HCT116 (cell line): ENCODE results near the gene OR2B6. TPM values are rescaled to one million over a fixed set of nuclear protein-coding genes. Genes with fewer than 3 reads are reported as not detected.

Experiments used
- ATAC-seq: fragments of 200-7000 bp; cut with Tn5 transposase; 2 replicates; pipeline ENCODE4 v1.9.1; 2020; ENCODE audit warnings: mild to moderate bottlenecking, moderate library complexity
- BruUV-seq: library from RNA; stranded (reverse); fragments of 400-500 nt; replicated peaks from 2 replicates; lab custom pipeline; 2021; lab: Mats Ljungman, UMichigan
- CTCF ChIA-PET: fragments of 300-600 bp; sonication (Branson Sonifier 250); formaldehyde crosslinking; loops from one replicate; lab custom pipeline; 2021; ENCODE audit warnings: antibody characterized with exemption; lab: Charles Lee
- POLR2A ChIA-PET: fragments of 300-600, 350-600 bp; sonication (Branson Sonifier 250); formaldehyde crosslinking; loops from one replicate; lab custom pipeline; 2021; ENCODE audit warnings: antibody characterized with exemption; lab: Charles Lee
- RAD21 ChIA-PET, 2 experiments: fragments of 300-600 bp; sonication (Branson Sonifier 250); formaldehyde crosslinking; loops; one replicate each; lab custom pipeline; 2023; ENCODE audit warnings: low total read pairs in 2 of 2; ENCODE audit not compliant: uncharacterized antibody in 2 of 2, unreplicated experiment in 2 of 2, low non-redundant PET in 1 of 2; lab: Charles Lee
- DNase-seq: peaks from one replicate; pipeline ENCODE4 v3.0.0-alpha.2; 2010; ENCODE audit warnings: low read depth, low spot score
- H2AFZ ChIP-seq: fragments of 200-600 bp; shearing (Covaris generic), sonication (generic); 2 replicates; pipeline ENCODE4 v1.6.1; 2017; ENCODE audit warnings: low read depth, mixed run types, mixed read lengths, antibody characterized with exemption, low read length; ENCODE audit not compliant: poor library complexity, severe bottlenecking
- H3K27ac ChIP-seq: 2 replicates; pipeline ENCODE4 v1.5.1; 2012; ENCODE audit warnings: low read depth, low read length
- H3K27me3 ChIP-seq: fragments of 200-600 bp; sonication (generic); 2 replicates; pipeline ENCODE4 v1.6.1; 2016; ENCODE audit warnings: mixed run types, low read length, mixed read lengths; ENCODE audit not compliant: insufficient read depth
- H3K36me3 ChIP-seq, 2 experiments: fragments of 200-500 bp in 1 of 2; fragments of 200-600 bp in 1 of 2; sonication (Bioruptor generic) in 1 of 2; sonication (generic) in 1 of 2; 2 replicates each; pipeline versions ENCODE4 v1.5.1 to v1.6.1; 2014 to 2016; ENCODE audit warnings: low read length in 2 of 2, inconsistent platforms in 1 of 2, mixed read lengths in 1 of 2, mixed run types in 1 of 2; ENCODE audit not compliant: insufficient read depth in 2 of 2, control insufficient read depth in 1 of 2
- H3K4me1 ChIP-seq, 2 experiments: fragments of 200-600 bp in 1 of 2; sonication (generic) in 1 of 2; 2 replicates each; pipeline versions ENCODE4 v1.5.1 to v1.6.1; 2012 to 2017; ENCODE audit warnings: low read length in 2 of 2, inconsistent platforms in 1 of 2, mild to moderate bottlenecking in 1 of 2, mixed read lengths in 1 of 2, mixed run types in 1 of 2, moderate library complexity in 1 of 2; ENCODE audit not compliant: insufficient read depth in 2 of 2, control insufficient read depth in 1 of 2
- H3K4me2 ChIP-seq: fragments of 200-600 bp; sonication (generic); 2 replicates; pipeline ENCODE4 v1.6.1; 2017; ENCODE audit warnings: mixed run types, low read length, mixed read lengths
- H3K4me3 ChIP-seq, 2 experiments: fragments of 200-600 bp in 1 of 2; sonication (generic) in 1 of 2; replicated peaks in 1 of 2; 2 replicates each; pipeline ENCODE4 v1.5.1; 2011 to 2016; ENCODE audit warnings: low read length in 2 of 2, control low read depth in 1 of 2, low read depth in 1 of 2, mild to moderate bottlenecking in 1 of 2, mixed read lengths in 1 of 2, mixed run types in 1 of 2
- H3K79me2 ChIP-seq: fragments of 200-600 bp; sonication (generic); 2 replicates; pipeline ENCODE4 v1.6.1; 2017; ENCODE audit warnings: mild to moderate bottlenecking, mixed run types, low read length, moderate library complexity, mixed read lengths; ENCODE audit not compliant: insufficient read depth
- H3K9ac ChIP-seq: fragments of 200-600 bp; sonication (generic); 2 replicates; pipeline ENCODE4 v1.6.1; 2016; ENCODE audit warnings: low read length, mixed read lengths
- H3K9me2 ChIP-seq: fragments of 200-600 bp; sonication (generic), shearing (Covaris generic); 2 replicates; pipeline ENCODE4 v1.6.1; 2017; ENCODE audit warnings: mixed run types, mild to moderate bottlenecking, moderate library complexity; ENCODE audit not compliant: insufficient read depth
- H3K9me3 ChIP-seq, 2 experiments: fragments of 200-500 bp in 1 of 2; fragments of 200-600 bp in 1 of 2; sonication (Bioruptor generic) in 1 of 2; sonication (generic) in 1 of 2; 2 replicates each; pipeline ENCODE4 v1.6.1; 2014 to 2017; ENCODE audit warnings: low read length in 2 of 2, mixed read lengths in 2 of 2, inconsistent platforms in 1 of 2, low read depth in 1 of 2, mild to moderate bottlenecking in 1 of 2, mixed run types in 1 of 2, moderate library complexity in 1 of 2; ENCODE audit not compliant: control insufficient read depth in 1 of 2, insufficient read depth in 1 of 2
- H4K20me1 ChIP-seq: fragments of 200-600 bp; sonication (generic), shearing (Covaris generic); 2 replicates; pipeline ENCODE4 v1.6.1; 2017; ENCODE audit warnings: mixed run types, mild to moderate bottlenecking, moderate library complexity; ENCODE audit not compliant: insufficient read depth
- CEBPB ChIP-seq: IDR thresholded peaks from 2 replicates; pipeline ENCODE4 v1.6.1; 2012; ENCODE audit warnings: low read depth
- EGR1 ChIP-seq: IDR thresholded peaks from 2 replicates; pipeline ENCODE4 v1.6.1; 2012; ENCODE audit warnings: low read depth
- RAD21 ChIP-seq: IDR thresholded peaks from 2 replicates; pipeline ENCODE4 v1.6.1; 2012; ENCODE audit warnings: low read depth, mild to moderate bottlenecking
- SIN3A ChIP-seq: IDR thresholded peaks from 2 replicates; pipeline ENCODE4 v1.6.1; 2012; ENCODE audit warnings: low read depth
- SRF ChIP-seq: IDR thresholded peaks from 2 replicates; pipeline ENCODE4 v1.6.1; 2012; ENCODE audit warnings: low read depth
- intact Hi-C: fragments of 100-400 bp; cut with micrococcal nuclease; formaldehyde crosslinking; loops from 2 replicates; pipeline ENCODE4 v1.10.0; 2022
- total RNA-seq: library from RNA; stranded (reverse); gene quantifications from one replicate; pipeline ENCODE4 v1.2.1, GENCODE V29; 2021; ENCODE audit not compliant: unreplicated experiment
- TF ChIP-seq, protein P1 (sequence below): IDR thresholded peaks from 2 replicates; pipeline ENCODE4 v1.6.1; 2012
- TF ChIP-seq, protein P2 (sequence below): IDR thresholded peaks from 2 replicates; pipeline ENCODE4 v1.6.1; 2011; ENCODE audit warnings: mild to moderate bottlenecking, low read length, moderate library complexity; ENCODE audit not compliant: insufficient replicate concordance; ENCODE audit errors: extremely low read depth

Gene OR2B6
- total RNA-seq, 1 experiment from 2014 or later: 0.25 TPM

DNA sequence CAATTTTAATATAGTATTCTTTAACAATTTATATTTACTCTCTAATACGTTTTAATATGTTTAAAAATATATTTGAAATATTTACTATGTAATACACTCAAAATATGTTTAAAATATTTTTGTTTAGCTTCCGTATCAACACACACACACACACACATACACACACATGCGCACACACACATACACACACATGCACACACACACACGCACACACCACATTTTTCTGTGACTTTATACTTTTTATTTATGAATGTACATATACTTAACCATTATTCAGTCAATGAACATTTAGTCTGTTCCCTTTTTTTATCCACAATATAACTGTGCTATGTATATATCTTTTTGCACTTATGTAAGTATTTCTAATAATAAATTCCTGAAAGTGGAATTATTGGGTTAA, 15.7 kb downstream of the OR2B6 start:
- BruUV-seq: no TSS peak
- Histone ChIP-seq H3K27me3 (no peaks in the 10 kb centered on the region), H3K79me2 (no peaks in the 10 kb centered on the region), H3K36me3 (no peaks in the 10 kb centered on the region), H3K4me2 (no peak overlapping the region), H3K9me3 (no peaks in the 10 kb centered on the region; a peak in 1 of 4 replicates), H3K9me2 (no peaks in the 10 kb centered on the region), H3K4me1 (no peaks in the 10 kb centered on the region), H2AFZ (no peak overlapping the region), H4K20me1 (no peaks in the 10 kb centered on the region), H3K27ac (no peak overlapping the region), H3K4me3 (no peak overlapping the region), H3K9ac (no peak overlapping the region)
- ChIA-PET RAD21 (no interaction called here), POLR2A (no interaction called here), CTCF (no interaction called here)
- TF ChIP-seq SRF: no peak
- TF ChIP-seq CEBPB: no peak
- TF ChIP-seq RAD21: no peak
- TF ChIP-seq, protein P1, sequence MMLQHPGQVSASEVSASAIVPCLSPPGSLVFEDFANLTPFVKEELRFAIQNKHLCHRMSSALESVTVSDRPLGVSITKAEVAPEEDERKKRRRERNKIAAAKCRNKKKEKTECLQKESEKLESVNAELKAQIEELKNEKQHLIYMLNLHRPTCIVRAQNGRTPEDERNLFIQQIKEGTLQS: no peak
- no peak for DNase-seq
- ATAC-seq: no peak
- intact Hi-C loops: no loop called here

DNA sequence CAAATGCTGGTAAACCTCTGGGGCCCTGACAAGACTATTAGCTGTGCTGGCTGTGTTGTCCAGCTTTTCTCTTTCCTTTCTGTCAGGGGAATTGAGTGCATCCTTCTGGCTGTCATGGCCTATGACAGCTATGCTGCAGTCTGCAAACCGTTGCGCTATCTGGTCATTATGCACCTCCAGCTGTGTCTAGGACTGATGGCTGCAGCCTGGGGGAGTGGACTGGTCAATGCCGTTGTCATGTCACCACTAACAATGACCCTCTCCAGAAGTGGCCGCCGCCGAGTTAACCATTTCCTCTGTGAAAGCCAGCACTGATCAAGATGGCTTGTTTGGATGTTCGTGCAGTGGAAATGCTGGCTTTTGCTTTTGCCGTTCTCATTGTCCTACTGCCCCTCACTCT, 20.3 kb downstream of the OR2B6 start:
- DNase-seq: no peak
- no peak overlapping the region for H2AFZ ChIP-seq
- no peak overlapping the region for H3K27ac ChIP-seq
- H3K4me3 ChIP-seq: no peak overlapping the region
- H3K27me3 ChIP-seq: no peaks in the 10 kb centered on the region
- no peaks in the 10 kb centered on the region for H3K79me2 ChIP-seq
- H3K9ac ChIP-seq: no peak overlapping the region
- intact Hi-C loops: no loop called here
- ATAC-seq: no peak
- ChIA-PET CTCF (no interaction called here), RAD21 (no interaction called here), POLR2A (no interaction called here)
- no peak overlapping the region for H3K4me2 ChIP-seq
- TF ChIP-seq EGR1 (no peak), SIN3A (no peak)
- TF ChIP-seq, protein P2, sequence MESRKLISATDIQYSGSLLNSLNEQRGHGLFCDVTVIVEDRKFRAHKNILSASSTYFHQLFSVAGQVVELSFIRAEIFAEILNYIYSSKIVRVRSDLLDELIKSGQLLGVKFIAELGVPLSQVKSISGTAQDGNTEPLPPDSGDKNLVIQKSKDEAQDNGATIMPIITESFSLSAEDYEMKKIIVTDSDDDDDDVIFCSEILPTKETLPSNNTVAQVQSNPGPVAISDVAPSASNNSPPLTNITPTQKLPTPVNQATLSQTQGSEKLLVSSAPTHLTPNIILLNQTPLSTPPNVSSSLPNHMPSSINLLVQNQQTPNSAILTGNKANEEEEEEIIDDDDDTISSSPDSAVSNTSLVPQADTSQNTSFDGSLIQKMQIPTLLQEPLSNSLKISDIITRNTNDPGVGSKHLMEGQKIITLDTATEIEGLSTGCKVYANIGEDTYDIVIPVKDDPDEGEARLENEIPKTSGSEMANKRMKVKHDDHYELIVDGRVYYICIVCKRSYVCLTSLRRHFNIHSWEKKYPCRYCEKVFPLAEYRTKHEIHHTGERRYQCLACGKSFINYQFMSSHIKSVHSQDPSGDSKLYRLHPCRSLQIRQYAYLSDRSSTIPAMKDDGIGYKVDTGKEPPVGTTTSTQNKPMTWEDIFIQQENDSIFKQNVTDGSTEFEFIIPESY: no peak
- BruUV-seq: no TSS peak
- H3K9me3 ChIP-seq: no peaks in the 10 kb centered on the region
- no peaks in the 10 kb centered on the region for H3K9me2 ChIP-seq
- H3K36me3 ChIP-seq: no peaks in the 10 kb centered on the region
- no peaks in the 10 kb centered on the region for H4K20me1 ChIP-seq
- H3K4me1 ChIP-seq: no peaks in the 10 kb centered on the region
